Ishikawa (cell line): Measurements from ENCODE around the gene KCNAB1.

ENCODE experiments used
- CEBPB ChIP-seq: IDR thresholded peaks from 2 replicates; pipeline ENCODE4 v1.6.1; 2012
- CREB1 ChIP-seq: IDR thresholded peaks from 2 replicates; pipeline ENCODE4 v1.6.1; 2012; ENCODE audit warnings: low read depth
- EGR1 ChIP-seq: IDR thresholded peaks from 2 replicates; pipeline ENCODE4 v1.6.1; 2012
- EP300 ChIP-seq: IDR thresholded peaks from 2 replicates; pipeline ENCODE4 v1.6.1; 2012; ENCODE audit warnings: borderline replicate concordance
- FOXM1 ChIP-seq: IDR thresholded peaks from 2 replicates; pipeline ENCODE4 v1.6.1; 2012; ENCODE audit warnings: low read depth, borderline replicate concordance
- NFIC ChIP-seq: IDR thresholded peaks from 2 replicates; pipeline ENCODE4 v1.6.1; 2012
- RAD21 ChIP-seq: IDR thresholded peaks from 2 replicates; pipeline ENCODE4 v1.6.1; 2012; ENCODE audit warnings: low read depth
- TAF1 ChIP-seq: IDR thresholded peaks from 2 replicates; pipeline ENCODE4 v1.6.1; 2012; ENCODE audit warnings: low read depth, mild to moderate bottlenecking
- TCF12 ChIP-seq: IDR thresholded peaks from 2 replicates; pipeline ENCODE4 v1.6.1; 2012; ENCODE audit warnings: low read depth
- TEAD4 ChIP-seq: IDR thresholded peaks from 2 replicates; pipeline ENCODE4 v1.6.1; 2012
- USF1 ChIP-seq: IDR thresholded peaks from 2 replicates; pipeline ENCODE4 v1.6.1; 2012
- YY1 ChIP-seq: IDR thresholded peaks from 2 replicates; pipeline ENCODE4 v1.6.1; 2012; ENCODE audit warnings: low read depth
- ZBTB7A ChIP-seq: IDR thresholded peaks from 2 replicates; pipeline ENCODE4 v1.6.1; 2012; ENCODE audit warnings: low read depth
- TF ChIP-seq, protein P1 (sequence below): IDR thresholded peaks from 2 replicates; pipeline ENCODE4 v1.6.1; 2012
- TF ChIP-seq, protein P2 (sequence below): IDR thresholded peaks from 2 replicates; pipeline ENCODE4 v1.6.1; 2012; ENCODE audit warnings: low read depth, mild to moderate bottlenecking

Gene KCNAB1

DNA sequence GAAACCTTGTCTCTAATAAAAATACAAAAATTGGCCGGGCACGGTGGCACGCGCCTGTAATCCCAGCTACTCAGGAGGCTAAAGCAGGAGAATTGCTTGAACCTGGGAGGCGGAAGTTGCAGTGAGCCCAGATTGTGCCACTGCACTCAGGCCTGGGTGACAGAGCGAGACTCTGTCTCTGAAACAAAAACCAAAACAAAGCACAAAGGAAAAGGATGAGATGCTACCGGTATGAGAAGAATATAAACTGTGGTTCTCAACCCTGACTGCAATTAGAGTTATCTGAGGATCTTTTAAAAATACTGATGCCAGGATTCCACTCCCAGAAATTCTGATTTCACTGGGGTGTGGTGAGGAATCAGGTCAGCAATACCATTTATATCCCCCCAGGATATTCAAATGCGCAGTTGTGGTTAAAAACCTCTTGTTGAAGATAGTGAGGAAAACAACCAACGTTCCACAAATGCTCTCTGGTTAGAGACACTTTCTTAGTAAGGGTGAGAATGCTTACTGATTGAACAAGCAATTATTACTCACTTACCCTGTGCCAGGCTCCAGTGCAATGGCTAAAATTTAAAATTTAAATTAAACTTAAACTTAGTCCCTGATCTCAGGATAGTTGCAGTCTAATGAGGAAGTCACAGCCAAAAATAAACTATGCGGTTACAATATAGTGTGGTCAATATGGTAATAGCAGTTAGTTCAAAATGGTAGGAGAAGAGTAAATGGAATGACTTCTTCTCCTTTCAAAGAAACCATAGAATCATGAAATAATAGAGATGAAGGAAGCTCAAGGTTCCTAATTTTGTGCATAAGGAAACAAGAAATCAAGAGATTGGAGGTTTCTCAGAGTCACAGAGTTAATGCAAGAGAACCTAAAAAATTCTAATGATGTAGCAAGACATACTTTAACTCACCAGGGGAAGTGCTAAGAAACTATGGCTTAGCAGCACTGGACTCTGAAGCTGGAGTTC is 325.0 kb downstream of the KCNAB1 start:
- TF ChIP-seq TEAD4 = no peak
- no peak for TF ChIP-seq NFIC
- TF ChIP-seq, protein P1, sequence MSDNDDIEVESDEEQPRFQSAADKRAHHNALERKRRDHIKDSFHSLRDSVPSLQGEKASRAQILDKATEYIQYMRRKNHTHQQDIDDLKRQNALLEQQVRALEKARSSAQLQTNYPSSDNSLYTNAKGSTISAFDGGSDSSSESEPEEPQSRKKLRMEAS = no peak

- TF ChIP-seq EGR1 (no peak), RAD21 (peak; percentile 41)
Observed at GRCh38 chr3:156448300-156448699, 327.9 kb downstream of the KCNAB1 start.

- TF ChIP-seq CREB1 (no peak), RAD21 (peak; percentile 59)
Observed at GRCh38 chr3:156449710-156450574, 329.6 kb downstream of the KCNAB1 start.

DNA sequence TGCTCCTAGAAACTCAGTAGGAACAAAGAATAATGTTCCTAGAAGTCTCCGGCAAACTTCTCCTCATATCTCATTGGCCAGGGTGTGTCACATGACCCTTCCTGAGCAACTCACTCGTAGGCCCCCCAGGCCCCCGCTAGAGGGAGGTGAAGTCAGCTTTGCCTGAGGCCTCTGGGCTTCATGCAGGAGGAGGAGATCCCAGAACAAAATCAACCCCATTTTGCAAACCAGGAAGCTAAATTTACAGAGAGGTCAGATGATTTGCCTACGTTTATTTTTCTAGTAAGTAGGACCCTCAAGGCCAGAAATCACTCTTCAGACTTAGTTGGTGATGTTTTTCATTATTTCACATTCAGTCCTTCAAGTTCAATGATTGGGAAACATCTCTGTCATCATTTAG is 335.5 kb downstream of the KCNAB1 start:
- TF ChIP-seq CREB1 (no peak), EGR1 (no peak), YY1 (no peak)

DNA sequence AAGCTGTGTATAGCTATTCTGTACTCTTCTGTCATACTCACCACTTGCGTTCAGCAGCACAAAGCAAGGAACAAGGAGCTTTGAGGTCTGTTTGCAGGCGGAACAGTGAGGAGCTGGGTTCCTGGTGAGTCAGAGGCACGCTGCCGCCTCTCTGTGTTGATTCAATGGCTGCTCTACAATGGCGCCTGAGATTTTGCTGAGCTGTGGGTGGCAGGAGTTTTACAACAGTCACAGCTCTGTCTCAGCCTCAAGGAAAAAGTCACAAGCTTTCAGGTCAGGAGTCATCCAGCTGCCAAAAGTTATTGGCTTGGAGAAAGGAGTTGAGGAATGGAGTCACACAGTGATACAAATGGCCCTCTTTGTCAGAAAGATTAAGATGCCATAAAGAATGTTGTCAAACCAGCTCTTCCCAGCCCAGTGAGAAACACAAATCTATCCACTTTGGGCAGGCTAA is 336.4 kb downstream of the KCNAB1 start:
- TF ChIP-seq TAF1 (no peak), YY1 (peak; percentile 56; the same call in 1 of the 2 replicates), TEAD4 (0 out of 2 replicates have a peak, but pooled peaks have one; percentile 21), RAD21 (no peak), CREB1 (no peak), EGR1 (no peak)
- TF ChIP-seq, protein P1 = peak; percentile 19; the same call in 1 of the 2 replicates

DNA sequence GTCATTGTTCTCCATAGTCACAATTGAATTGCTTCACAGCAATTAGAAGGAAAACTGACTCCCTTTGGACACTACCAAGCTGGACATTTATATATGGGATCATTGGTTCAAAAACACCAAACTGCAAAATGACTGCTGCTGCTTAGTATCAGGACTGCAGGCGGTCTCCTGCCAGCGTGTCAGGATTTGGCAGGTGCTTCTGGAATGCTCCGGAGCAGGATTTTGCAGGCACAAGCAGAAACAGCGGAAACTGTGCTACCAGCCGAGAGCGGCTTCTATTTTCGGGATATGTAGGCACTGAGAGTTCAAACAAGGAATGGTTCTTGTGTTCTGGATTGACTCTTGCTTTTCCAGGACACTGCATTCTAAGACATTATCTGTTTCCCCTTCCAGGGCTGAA is 339.1 kb downstream of the KCNAB1 start:
- no peak for TF ChIP-seq EP300
- no peak for TF ChIP-seq TEAD4
- TF ChIP-seq CEBPB = no peak
- no peak for TF ChIP-seq USF1

DNA sequence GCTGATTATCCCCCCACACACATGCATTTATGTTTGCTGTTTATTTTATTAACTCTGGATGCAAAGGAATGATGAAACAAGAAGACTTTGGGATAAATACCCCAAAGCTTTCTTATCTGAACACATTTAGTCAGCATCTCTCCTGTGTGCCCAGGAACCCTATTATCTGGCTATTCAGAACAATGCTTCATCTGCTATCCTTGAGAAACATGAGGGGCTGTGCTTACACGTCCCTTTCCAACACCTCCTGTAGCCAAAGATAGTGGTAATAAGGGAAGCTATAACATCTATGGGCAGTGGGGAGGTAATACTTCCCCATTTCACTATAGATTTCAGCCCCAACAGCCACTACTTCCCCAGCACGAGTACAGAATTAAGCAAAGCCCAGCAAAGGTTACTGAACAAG is 339.8 kb downstream of the KCNAB1 start:
- no peak for TF ChIP-seq FOXM1
- no peak for TF ChIP-seq CEBPB
- TF ChIP-seq USF1 = no peak
- TF ChIP-seq, protein P1 = no peak
- no peak for TF ChIP-seq TCF12
- TF ChIP-seq EP300 = no peak
- TF ChIP-seq, protein P2, sequence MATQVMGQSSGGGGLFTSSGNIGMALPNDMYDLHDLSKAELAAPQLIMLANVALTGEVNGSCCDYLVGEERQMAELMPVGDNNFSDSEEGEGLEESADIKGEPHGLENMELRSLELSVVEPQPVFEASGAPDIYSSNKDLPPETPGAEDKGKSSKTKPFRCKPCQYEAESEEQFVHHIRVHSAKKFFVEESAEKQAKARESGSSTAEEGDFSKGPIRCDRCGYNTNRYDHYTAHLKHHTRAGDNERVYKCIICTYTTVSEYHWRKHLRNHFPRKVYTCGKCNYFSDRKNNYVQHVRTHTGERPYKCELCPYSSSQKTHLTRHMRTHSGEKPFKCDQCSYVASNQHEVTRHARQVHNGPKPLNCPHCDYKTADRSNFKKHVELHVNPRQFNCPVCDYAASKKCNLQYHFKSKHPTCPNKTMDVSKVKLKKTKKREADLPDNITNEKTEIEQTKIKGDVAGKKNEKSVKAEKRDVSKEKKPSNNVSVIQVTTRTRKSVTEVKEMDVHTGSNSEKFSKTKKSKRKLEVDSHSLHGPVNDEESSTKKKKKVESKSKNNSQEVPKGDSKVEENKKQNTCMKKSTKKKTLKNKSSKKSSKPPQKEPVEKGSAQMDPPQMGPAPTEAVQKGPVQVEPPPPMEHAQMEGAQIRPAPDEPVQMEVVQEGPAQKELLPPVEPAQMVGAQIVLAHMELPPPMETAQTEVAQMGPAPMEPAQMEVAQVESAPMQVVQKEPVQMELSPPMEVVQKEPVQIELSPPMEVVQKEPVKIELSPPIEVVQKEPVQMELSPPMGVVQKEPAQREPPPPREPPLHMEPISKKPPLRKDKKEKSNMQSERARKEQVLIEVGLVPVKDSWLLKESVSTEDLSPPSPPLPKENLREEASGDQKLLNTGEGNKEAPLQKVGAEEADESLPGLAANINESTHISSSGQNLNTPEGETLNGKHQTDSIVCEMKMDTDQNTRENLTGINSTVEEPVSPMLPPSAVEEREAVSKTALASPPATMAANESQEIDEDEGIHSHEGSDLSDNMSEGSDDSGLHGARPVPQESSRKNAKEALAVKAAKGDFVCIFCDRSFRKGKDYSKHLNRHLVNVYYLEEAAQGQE = no peak
- TF ChIP-seq TEAD4 = no peak
- TF ChIP-seq YY1 = no peak
- no peak for TF ChIP-seq EGR1
- no peak for TF ChIP-seq TAF1
- TF ChIP-seq NFIC = no peak
- TF ChIP-seq CREB1 = no peak
- no peak for TF ChIP-seq ZBTB7A
- TF ChIP-seq RAD21 = no peak

DNA sequence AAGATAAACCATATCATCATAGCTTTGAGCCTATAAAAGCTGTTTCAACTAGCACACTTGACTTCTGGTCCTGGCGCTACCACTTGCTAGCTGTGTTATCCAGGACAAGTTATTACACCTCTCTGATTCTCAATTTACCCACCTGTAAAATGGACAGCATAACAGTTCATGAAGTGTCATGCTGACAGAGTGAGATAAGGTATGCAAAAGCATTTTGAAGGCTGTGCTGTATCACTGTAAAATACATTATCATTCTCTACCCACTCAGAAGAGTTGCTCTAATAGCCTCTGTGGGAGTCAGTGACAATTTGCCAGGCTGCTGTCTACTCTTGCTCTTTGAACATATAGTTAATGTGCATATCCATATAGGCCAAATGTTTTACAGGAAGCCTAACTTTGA is 341.5 kb downstream of the KCNAB1 start:
- TF ChIP-seq YY1 = no peak
- TF ChIP-seq NFIC = no peak
- TF ChIP-seq TCF12 = no peak
- TF ChIP-seq CREB1 = no peak
- no peak for TF ChIP-seq EP300
